ENCODE results near the gene FDX1.

DNA sequence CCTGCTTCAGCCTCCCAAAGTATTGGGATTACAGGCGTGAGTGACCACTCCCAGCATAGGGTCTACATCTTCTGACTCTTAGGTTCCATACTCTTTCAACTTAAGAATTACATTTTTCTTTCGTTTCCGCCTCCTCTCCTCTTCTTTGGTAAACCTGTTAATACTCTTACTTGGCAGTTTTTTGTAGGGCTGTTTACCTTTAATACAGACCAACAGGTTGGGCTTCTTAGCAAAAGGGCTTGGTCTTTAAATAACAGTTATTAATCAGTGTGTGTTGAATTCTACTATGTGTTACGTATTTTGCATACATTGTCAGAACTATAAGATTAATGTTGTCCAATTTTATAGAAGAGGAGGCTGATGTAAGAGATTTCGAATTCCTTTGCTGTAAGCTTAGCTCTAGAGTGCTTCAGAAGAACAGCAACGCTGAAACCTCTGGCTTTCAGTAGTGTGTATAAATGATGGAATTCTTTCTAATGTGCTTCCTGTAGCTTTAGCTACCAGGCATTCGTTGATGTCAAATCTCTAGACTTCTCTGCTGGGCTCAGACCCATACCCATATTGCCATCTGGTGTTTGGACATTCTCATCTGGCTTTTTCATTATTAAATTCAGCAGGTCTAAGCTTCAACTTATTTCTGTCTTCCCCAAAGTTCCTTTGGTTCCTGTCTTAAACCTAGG lies 3.1 kb downstream of the FDX1 start:
- TF ChIP-seq, protein P1, sequence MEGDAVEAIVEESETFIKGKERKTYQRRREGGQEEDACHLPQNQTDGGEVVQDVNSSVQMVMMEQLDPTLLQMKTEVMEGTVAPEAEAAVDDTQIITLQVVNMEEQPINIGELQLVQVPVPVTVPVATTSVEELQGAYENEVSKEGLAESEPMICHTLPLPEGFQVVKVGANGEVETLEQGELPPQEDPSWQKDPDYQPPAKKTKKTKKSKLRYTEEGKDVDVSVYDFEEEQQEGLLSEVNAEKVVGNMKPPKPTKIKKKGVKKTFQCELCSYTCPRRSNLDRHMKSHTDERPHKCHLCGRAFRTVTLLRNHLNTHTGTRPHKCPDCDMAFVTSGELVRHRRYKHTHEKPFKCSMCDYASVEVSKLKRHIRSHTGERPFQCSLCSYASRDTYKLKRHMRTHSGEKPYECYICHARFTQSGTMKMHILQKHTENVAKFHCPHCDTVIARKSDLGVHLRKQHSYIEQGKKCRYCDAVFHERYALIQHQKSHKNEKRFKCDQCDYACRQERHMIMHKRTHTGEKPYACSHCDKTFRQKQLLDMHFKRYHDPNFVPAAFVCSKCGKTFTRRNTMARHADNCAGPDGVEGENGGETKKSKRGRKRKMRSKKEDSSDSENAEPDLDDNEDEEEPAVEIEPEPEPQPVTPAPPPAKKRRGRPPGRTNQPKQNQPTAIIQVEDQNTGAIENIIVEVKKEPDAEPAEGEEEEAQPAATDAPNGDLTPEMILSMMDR (IDR thresholded peaks at IDR 0.05), result no peak
- no peak for TF ChIP-seq POLR2A (IDR thresholded peaks at IDR 0.05)
